Prostate gland (tissue), 2 donors: ENCODE data around the gene LNX1. TPM values are rescaled to one million over a fixed set of nuclear protein-coding genes. Genes with fewer than 3 reads are reported as not detected.

Source experiments
- DNase-seq: peaks from one replicate; pipeline ENCODE4 v3.0.0-alpha.2; 2019; ENCODE audit warnings: low spot score
- H3K27ac ChIP-seq, 2 donors: fragments of 200-600 bp; sonication (generic); 2 replicates each; pipeline ENCODE4 v1.5.1; 2017 to 2019
- H3K27me3 ChIP-seq: fragments of 200-600 bp; sonication (generic); replicated peaks from 2 replicates; pipeline ENCODE4 v1.5.1; 2019; ENCODE audit not compliant: insufficient read depth
- H3K36me3 ChIP-seq, 2 donors: fragments of 200-600 bp; sonication (generic); 1 replicate in 1 of 2; 2 replicates in 1 of 2; pipeline versions ENCODE4 v1.5.1 to v1.8.1; 2017 to 2019
- H3K4me1 ChIP-seq: fragments of 200-600 bp; sonication (generic); replicated peaks from 2 replicates; pipeline ENCODE4 v1.5.1; 2019
- H3K4me3 ChIP-seq, 2 donors: fragments of 200-600 bp; sonication (generic); 2 replicates each; pipeline ENCODE4 v1.5.1; 2017 to 2019
- H3K9me3 ChIP-seq: fragments of 200-600 bp; sonication (generic); 2 replicates; pipeline ENCODE4 v1.5.1; 2017
- CTCF ChIP-seq, 4 experiments: fragments of 200-600 bp in 2 of 4; fragments of 450-650 bp in 2 of 4; sonication (generic) in 2 of 4; IDR thresholded peaks; 1 replicate in 3 of 4; 2 replicates in 1 of 4; pipeline ENCODE4 v1.5.1; 2016 to 2019; ENCODE audit warnings: antibody characterized with exemption in 4 of 4, mild to moderate bottlenecking in 2 of 4, moderate library complexity in 2 of 4
- POLR2A ChIP-seq: fragments of 450-650 bp; IDR thresholded peaks from one replicate; pipeline ENCODE4 v1.6.1; 2016; ENCODE audit warnings: antibody characterized with exemption, mild to moderate bottlenecking
- POLR2AphosphoS5 ChIP-seq: sonication (generic); formaldehyde crosslinking; IDR thresholded peaks from one replicate; pipeline ENCODE4 v1.6.1; 2017; ENCODE audit warnings: antibody characterized with exemption
- WGBS: methylation state at CpG from one replicate; pipeline ENCODE4 v1.1.5; 2018; 5-methylcytosine and 5-hydroxymethylcytosine counted together
- intact Hi-C: fragments of 100-400 bp; cut with DNase I; formaldehyde crosslinking; loops from one replicate; pipeline ENCODE4 v1.14.2; 2022
- total RNA-seq, 2 donors: library from RNA; depleted of rRNA; stranded (reverse); fragments of >200 nt; gene quantifications; one replicate each; pipeline ENCODE4 v1.1.0, GENCODE V29; 2016

The LNX1 gene
- total RNA-seq, 2 donors from 2014 or later, result 13.1 to 13.2 TPM

DNA sequence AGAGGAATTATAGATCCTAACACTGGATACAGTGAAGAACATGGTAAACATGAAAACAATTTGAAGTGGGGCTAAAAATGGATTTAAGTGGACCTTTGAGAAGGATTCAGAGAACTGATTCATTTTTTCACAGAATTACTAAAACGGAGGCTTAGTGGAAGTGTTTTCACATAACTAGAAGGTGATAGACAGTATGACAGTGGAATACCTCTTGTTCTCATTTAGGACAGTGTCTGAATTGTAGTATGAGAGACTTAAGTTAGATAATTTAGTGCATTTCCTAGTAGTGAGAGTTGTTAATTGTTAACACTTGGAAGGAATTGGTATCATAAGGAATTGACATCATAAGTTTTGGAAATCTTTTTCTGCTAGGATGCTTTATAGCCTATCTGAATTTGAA, 149.7 kb downstream of the LNX1 start:
- Histone ChIP-seq H3K4me1 (no peaks in the 10 kb centered on the region), H3K9me3 (no peaks in the 10 kb centered on the region), H3K36me3 (no peaks in the 10 kb centered on the region), H3K27me3 (no peaks in the 10 kb centered on the region), H3K27ac (no peak overlapping the region), H3K4me3 (no peak overlapping the region)
- DNase-seq, result no peak
- intact Hi-C loops, result no loop called here
- no peak for TF ChIP-seq POLR2AphosphoS5
- 90% methylated on average over 1 of the region's 1 CpG for WGBS

- 88% methylated on average over 1 of the region's 1 CpG for WGBS
- TF ChIP-seq POLR2AphosphoS5, result no peak
- TF ChIP-seq POLR2A, result no peak
- TF ChIP-seq CTCF (IDR thresholded peaks at IDR 0.05), result no peak
- no peak for DNase-seq
- intact Hi-C loops, result no loop called here
- no peaks in the 10 kb centered on the region for H3K4me1 ChIP-seq
- H3K27ac ChIP-seq, result no peak overlapping the region
- no peaks in the 10 kb centered on the region for H3K9me3 ChIP-seq
- H3K36me3 ChIP-seq, result no peaks in the 10 kb centered on the region
- H3K27me3 ChIP-seq, result no peaks in the 10 kb centered on the region
- H3K4me3 ChIP-seq, result no peak overlapping the region
These were observed 155.0 kb downstream of the LNX1 start for GRCh38 chr4:53436251-53436650.

DNA sequence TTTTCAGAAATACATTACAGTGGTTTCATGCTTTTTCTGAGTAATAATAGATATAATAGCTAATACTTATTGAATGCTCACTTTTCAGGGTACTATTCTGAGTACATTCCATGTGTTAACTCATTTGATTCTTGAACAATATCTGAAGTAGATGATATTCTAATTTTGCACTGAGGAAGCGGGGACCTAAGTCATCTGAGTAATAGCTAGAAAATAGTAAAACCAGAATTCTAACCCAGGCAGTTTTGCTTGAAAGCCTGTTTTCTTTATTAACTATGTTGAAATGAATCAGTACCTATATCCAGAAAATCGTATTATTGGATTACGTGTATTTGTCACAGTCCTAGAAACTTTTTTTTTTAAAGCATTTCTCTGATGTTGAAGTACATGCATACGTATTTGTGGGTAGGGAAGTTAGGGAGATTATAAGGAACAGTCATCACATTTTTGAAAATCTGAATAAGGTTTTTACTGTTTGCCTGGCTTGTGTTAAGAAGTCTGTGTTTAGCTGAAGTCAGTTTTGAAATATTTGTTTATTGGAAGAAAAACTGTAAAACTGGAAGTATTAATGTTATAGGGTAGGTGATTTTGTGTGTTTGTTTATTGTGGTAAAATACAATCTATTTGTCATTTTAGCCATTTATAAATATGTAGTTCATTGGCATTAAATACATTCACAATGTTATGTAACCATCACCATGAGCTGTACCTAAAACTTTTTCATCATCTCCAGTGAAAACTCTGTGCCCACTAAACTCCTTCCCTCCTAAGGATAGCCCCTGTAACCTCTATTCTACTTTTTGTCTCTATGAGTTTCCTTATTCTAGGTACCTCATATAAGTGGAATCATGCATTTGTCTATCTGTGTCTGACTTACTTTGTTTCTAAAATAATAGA, 158.5 kb downstream of the LNX1 start:
- TF ChIP-seq CTCF (IDR thresholded peaks at IDR 0.05), result no peak
- no peak for TF ChIP-seq POLR2A
- TF ChIP-seq POLR2AphosphoS5, result no peak
- no peaks in the 10 kb centered on the region for H3K36me3 ChIP-seq
- intact Hi-C loops, result no loop called here
- DNase-seq, result no peak
- no peak overlapping the region for H3K4me3 ChIP-seq
- H3K27ac ChIP-seq, result no peak overlapping the region
- H3K9me3 ChIP-seq, result no peaks in the 10 kb centered on the region
- no peaks in the 10 kb centered on the region for H3K27me3 ChIP-seq
- no peaks in the 10 kb centered on the region for H3K4me1 ChIP-seq
- 95% methylated on average over 4 of the region's 4 CpGs for WGBS

DNA sequence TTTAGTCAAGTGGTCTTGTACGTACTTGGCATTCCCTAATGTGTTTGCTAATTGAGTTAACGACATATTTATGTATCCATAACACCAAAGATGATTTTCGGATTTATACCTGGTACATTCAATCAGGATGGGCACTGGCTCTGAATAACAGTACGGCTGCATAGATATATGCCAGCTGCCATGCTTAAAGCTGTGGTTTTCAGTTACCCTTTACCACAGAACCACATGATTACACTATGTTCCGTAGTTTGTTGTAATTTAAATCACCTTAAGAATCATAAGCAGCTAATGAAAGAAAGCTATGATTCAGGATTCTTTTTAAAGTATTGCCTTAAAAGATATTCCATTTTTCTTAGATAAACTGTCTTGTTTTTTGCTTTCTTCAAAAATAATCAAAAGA, 160.2 kb downstream of the LNX1 start:
- Histone ChIP-seq H3K4me3 (no peak overlapping the region), H3K27me3 (no peaks in the 10 kb centered on the region), H3K9me3 (no peaks in the 10 kb centered on the region), H3K27ac (no peak overlapping the region), H3K36me3 (no peaks in the 10 kb centered on the region), H3K4me1 (no peaks in the 10 kb centered on the region)
- TF ChIP-seq CTCF (IDR thresholded peaks at IDR 0.05) (no peak), POLR2A (no peak)
- WGBS, result 91% methylated on average over 5 of the region's 5 CpGs
- intact Hi-C loops, result no loop called here
- DNase-seq, result no peak

DNA sequence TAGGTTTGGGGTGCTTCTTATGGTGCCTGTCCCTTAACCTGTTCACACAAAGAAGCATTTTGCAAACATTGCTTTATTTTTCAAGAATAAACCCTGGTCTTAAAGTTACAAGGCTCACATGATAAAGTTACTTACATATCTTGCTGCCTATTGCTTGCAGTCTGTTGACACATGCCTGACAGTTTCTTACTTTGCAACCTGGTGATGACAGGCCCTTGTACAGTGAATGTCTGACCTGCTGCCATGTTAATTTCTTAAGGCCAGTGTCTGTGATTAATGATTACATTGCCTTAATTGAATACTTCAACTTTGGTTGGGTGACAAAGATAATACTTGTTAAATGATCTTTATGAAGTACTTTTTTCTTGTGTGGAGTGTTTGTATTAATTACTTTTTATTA, 163.9 kb downstream of the LNX1 start:
- no peak overlapping the region for H3K4me3 ChIP-seq
- H3K36me3 ChIP-seq, result no peaks in the 10 kb centered on the region
- no peaks in the 10 kb centered on the region for H3K4me1 ChIP-seq
- TF ChIP-seq POLR2AphosphoS5 (no peak), POLR2A (no peak), CTCF (IDR thresholded peaks at IDR 0.05) (no peak)
- no peaks in the 10 kb centered on the region for H3K9me3 ChIP-seq
- intact Hi-C loops, result no loop called here
- DNase-seq, result no peak
- no peaks in the 10 kb centered on the region for H3K27me3 ChIP-seq
- no peak overlapping the region for H3K27ac ChIP-seq
